ENCODE data around the gene CCND1. TPM values are rescaled to one million over a fixed set of nuclear protein-coding genes. Genes with fewer than 3 reads are reported as not detected.

CCND1 gene
- total and polyA plus RNA-seq, 2 of the 8 experiments (the other 6 are each of a cell fraction or from before 2014, with no cell fraction given) = 64.5 to 170 TPM

- TF ChIP-seq JUND (IDR thresholded peaks at IDR 0.05; ENCODE audit: low read length) (no peak), CHD7 (IDR thresholded peaks at IDR 0.05; ENCODE audit: insufficient replicate concordance, low read length) (peak; percentile 100), BACH1 (IDR thresholded peaks at IDR 0.05; ENCODE audit: low read length) (peak; percentile 81), MAX (IDR thresholded peaks at IDR 0.05) (peak; percentile 100), CBX5 (IDR thresholded peaks at IDR 0.05; ENCODE audit: low read depth, low read length) (no peak), NANOG (IDR thresholded peaks at IDR 0.05; ENCODE audit: insufficient read depth, low read depth, low read length, poor library complexity, severe bottlenecking) (no peak), HDAC2 (IDR thresholded peaks at IDR 0.05; ENCODE audit: borderline replicate concordance in 1 of 2, low read depth in 2 of 2, low read length in 2 of 2) (peak in 1 of 2 experiments; percentile 76; a peak in 2 of 4 replicates), KDM4A (IDR thresholded peaks at IDR 0.05; ENCODE audit: low read depth, low read length, severe bottlenecking) (peak; percentile 76), EZH2 (IDR thresholded peaks at IDR 0.05; ENCODE audit: low read depth, low read length, severe bottlenecking) (no peak)
These were observed 4.3 kb upstream of the CCND1 start (continued) for GRCh38 chr11:69636512-69637197.

All from H1 (cell line).